CD14-positive monocyte (primary cell): ENCODE data around the gene OR1F1. TPM values are rescaled to one million over a fixed set of nuclear protein-coding genes. Genes with fewer than 3 reads are reported as not detected.
A peak's percentile ranks its signal among the peaks of the same experiment; 100 is the strongest.
"Not testable (repeated sequence)": the region's sequence is repeated elsewhere in the genome, so short reads cannot be mapped to it uniquely, and the experiment has no call there.

Experiments used
- DNase-seq, 3 donors: peaks; one replicate each; pipeline ENCODE4 v3.0.0-alpha.2; 2011 to 2022
- H2AFZ ChIP-seq: 2 replicates; pipeline ENCODE4 v1.6.0; 2012; ENCODE audit warnings: mild to moderate bottlenecking, low read depth, low read length, inconsistent platforms; ENCODE audit not compliant: insufficient read depth, poor library complexity, severe bottlenecking
- H3K27ac ChIP-seq, 2 donors: 1 replicate in 1 of 2; 2 replicates in 1 of 2; pipeline ENCODE4 v1.5.1; 2012 to 2013; ENCODE audit warnings: low read length in 2 of 2, control low read depth in 1 of 2, inconsistent platforms in 1 of 2, low read depth in 1 of 2, mild to moderate bottlenecking in 1 of 2
- H3K27me3 ChIP-seq, 2 donors: one replicate each; pipeline versions ENCODE4 v1.6.0 to v1.6.1; 2011 to 2013; ENCODE audit warnings: low read length in 2 of 2; ENCODE audit not compliant: control insufficient read depth in 2 of 2, insufficient read depth in 2 of 2
- H3K36me3 ChIP-seq, 2 donors: replicated peaks in 1 of 2; 1 replicate in 1 of 2; 2 replicates in 1 of 2; pipeline versions ENCODE4 v1.5.1 to v1.6.1; 2012 to 2013; ENCODE audit warnings: low read length in 2 of 2, control low read depth in 1 of 2, inconsistent platforms in 1 of 2, mild to moderate bottlenecking in 1 of 2; ENCODE audit not compliant: insufficient read depth in 2 of 2, control insufficient read depth in 1 of 2
- H3K4me1 ChIP-seq, 2 donors: 1 replicate in 1 of 2; 2 replicates in 1 of 2; pipeline versions ENCODE4 v1.5.1 to v1.6.1; 2012 to 2013; ENCODE audit warnings: low read length in 2 of 2, control low read depth in 1 of 2, inconsistent platforms in 1 of 2, mild to moderate bottlenecking in 1 of 2, moderate library complexity in 1 of 2; ENCODE audit not compliant: insufficient read depth in 2 of 2, control insufficient read depth in 1 of 2
- H3K4me2 ChIP-seq: replicated peaks from 2 replicates; pipeline ENCODE3; 2012; ENCODE audit warnings: low read length, moderate library complexity, mild to moderate bottlenecking; ENCODE audit not compliant: poor library complexity, severe bottlenecking; ENCODE audit errors: extremely low read depth
- H3K4me3 ChIP-seq, 3 experiments: fragments of 200-600 bp in 1 of 3; sonication (generic) in 1 of 3; replicated peaks in 1 of 3; 1 replicate in 2 of 3; 2 replicates in 1 of 3; pipeline ENCODE4 v1.5.1; 2011 to 2013; ENCODE audit warnings: low read length in 3 of 3, mild to moderate bottlenecking in 3 of 3, control low read depth in 2 of 3, low read depth in 2 of 3, inconsistent platforms in 1 of 3, moderate library complexity in 1 of 3
- H3K79me2 ChIP-seq: 2 replicates; pipeline ENCODE4 v1.6.0; 2012; ENCODE audit warnings: mild to moderate bottlenecking, control low read depth, inconsistent platforms, low read length, moderate library complexity; ENCODE audit not compliant: insufficient read depth
- H3K9ac ChIP-seq: 2 replicates; pipeline ENCODE4 v1.6.0; 2017; ENCODE audit warnings: low read length, mild to moderate bottlenecking; ENCODE audit not compliant: insufficient read depth, poor library complexity, severe bottlenecking
- H3K9me3 ChIP-seq, 2 donors: replicated peaks in 1 of 2; 1 replicate in 1 of 2; 2 replicates in 1 of 2; pipeline versions ENCODE4 v1.5.1 to v1.6.1; 2012 to 2013; ENCODE audit warnings: low read length in 2 of 2, control low read depth in 1 of 2; ENCODE audit not compliant: control insufficient read depth in 1 of 2, insufficient read depth in 1 of 2
- H4K20me1 ChIP-seq: 2 replicates; pipeline ENCODE4 v1.6.0; 2012; ENCODE audit warnings: mild to moderate bottlenecking, low read length, control low read depth, moderate library complexity; ENCODE audit not compliant: insufficient read depth
- H3K27ac Mint-ChIP-seq, 7 donors: one replicate each; pipeline ENCODE4 v1.8.0; 2020; ENCODE audit warnings: mild to moderate bottlenecking in 7 of 7, mixed read lengths in 7 of 7, moderate library complexity in 6 of 7, inconsistent platforms in 2 of 7
- H3K27me3 Mint-ChIP-seq, 3 donors: one replicate each; pipeline ENCODE4 v1.8.0; 2021 to 2022; ENCODE audit warnings: low read depth in 3 of 3, mild to moderate bottlenecking in 3 of 3, mixed read lengths in 3 of 3, moderate library complexity in 3 of 3, inconsistent platforms in 1 of 3
- H3K36me3 Mint-ChIP-seq, 2 donors: one replicate each; pipeline ENCODE4 v1.8.0; 2020; ENCODE audit warnings: mixed read lengths in 2 of 2, inconsistent platforms in 1 of 2, mild to moderate bottlenecking in 1 of 2
- H3K4me1 Mint-ChIP-seq: one replicate; pipeline ENCODE4 v1.8.0; 2020; ENCODE audit warnings: mild to moderate bottlenecking, mixed read lengths
- H3K4me3 Mint-ChIP-seq, 2 donors: one replicate each; pipeline ENCODE4 v1.8.0; 2020; ENCODE audit warnings: mild to moderate bottlenecking in 2 of 2, mixed read lengths in 2 of 2, moderate library complexity in 1 of 2
- H3K9me3 Mint-ChIP-seq, 7 donors: one replicate each; pipeline ENCODE4 v1.8.0; 2020 to 2022; ENCODE audit warnings: mixed read lengths in 7 of 7, mild to moderate bottlenecking in 6 of 7, moderate library complexity in 6 of 7, inconsistent platforms in 2 of 7
- WGBS: methylation state at CpG from one replicate; pipeline ENCODE4 v1.1.5; 2013; ENCODE audit warnings: missing lambda C conversion rate; ENCODE audit not compliant: insufficient coverage; 5-methylcytosine and 5-hydroxymethylcytosine counted together
- intact Hi-C, 2 donors: fragments of 100-400 bp; cut with micrococcal nuclease; formaldehyde crosslinking; loops; one replicate each; pipeline versions ENCODE4 v1.15.0 to v1.15.1; 2023
- polyA plus RNA-seq, 3 donors: library from polyadenylated mRNA; depleted of rRNA in 1 of 3; unstranded in 2 of 3; stranded (reverse) in 1 of 3; fragments of 300-500 nt in 2 of 3; fragments of >200 nt in 1 of 3; fragmentation: Illumina TruSeq in 2 of 3; gene quantifications; 1 replicate in 2 of 3; 2 replicates in 1 of 3; pipeline ENCODE4 v1.2.3, GENCODE V29; 2012 to 2021
- TF ChIP-seq, protein P1 (sequence below): fragments of 200-600 bp; IDR thresholded peaks from one replicate; pipeline ENCODE4 v1.8.0; 2022; ENCODE audit warnings: antibody characterized with exemption, mild to moderate bottlenecking

The OR1F1 gene
- polyA plus RNA-seq, 3 donors = not detected

DNA sequence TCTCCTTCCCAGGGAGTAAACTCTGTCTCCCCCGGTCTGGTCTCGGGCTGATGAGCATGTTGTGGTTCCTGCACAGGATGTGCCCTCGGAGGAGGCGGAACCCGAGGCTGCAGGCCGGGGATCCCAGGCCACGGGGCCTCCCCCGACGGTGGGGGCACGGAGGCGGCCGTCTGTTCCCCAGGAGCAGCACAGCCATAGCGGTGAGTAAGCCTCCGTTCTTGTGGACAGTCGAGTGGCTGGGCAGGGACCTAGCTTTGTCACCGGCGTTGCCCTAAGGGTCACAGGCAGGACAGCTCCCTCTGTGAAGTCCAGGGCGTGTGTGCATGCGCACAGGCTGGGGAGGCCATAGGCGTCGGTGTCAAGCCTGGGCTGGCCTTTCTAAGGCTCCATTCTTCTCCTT lies 49.7 kb upstream of the OR1F1 start:
- H3K9me3 Mint-ChIP-seq = no peaks in the 10 kb centered on the region
- H2AFZ ChIP-seq = no peak overlapping the region
- H3K36me3 Mint-ChIP-seq = peaks cover 47 to 61% of the 10 kb centered on the region in 2 donors
- H4K20me1 ChIP-seq = peaks cover 4% of the 10 kb centered on the region
- peaks cover 17 to 23% of the 10 kb centered on the region in 2 donors for H3K4me1 ChIP-seq
- no peak overlapping the region for H3K27ac ChIP-seq
- H3K27me3 Mint-ChIP-seq = peaks cover 0 to 2% (median 2%) of the 10 kb centered on the region in 3 donors
- intact Hi-C loops = no loop called here
- 86% methylated on average over 19 of the region's 21 CpGs for WGBS
- peaks cover 42 to 64% of the 10 kb centered on the region in 2 donors for H3K36me3 ChIP-seq
- no peak overlapping the region for H3K4me3 Mint-ChIP-seq
- TF ChIP-seq, protein P1, sequence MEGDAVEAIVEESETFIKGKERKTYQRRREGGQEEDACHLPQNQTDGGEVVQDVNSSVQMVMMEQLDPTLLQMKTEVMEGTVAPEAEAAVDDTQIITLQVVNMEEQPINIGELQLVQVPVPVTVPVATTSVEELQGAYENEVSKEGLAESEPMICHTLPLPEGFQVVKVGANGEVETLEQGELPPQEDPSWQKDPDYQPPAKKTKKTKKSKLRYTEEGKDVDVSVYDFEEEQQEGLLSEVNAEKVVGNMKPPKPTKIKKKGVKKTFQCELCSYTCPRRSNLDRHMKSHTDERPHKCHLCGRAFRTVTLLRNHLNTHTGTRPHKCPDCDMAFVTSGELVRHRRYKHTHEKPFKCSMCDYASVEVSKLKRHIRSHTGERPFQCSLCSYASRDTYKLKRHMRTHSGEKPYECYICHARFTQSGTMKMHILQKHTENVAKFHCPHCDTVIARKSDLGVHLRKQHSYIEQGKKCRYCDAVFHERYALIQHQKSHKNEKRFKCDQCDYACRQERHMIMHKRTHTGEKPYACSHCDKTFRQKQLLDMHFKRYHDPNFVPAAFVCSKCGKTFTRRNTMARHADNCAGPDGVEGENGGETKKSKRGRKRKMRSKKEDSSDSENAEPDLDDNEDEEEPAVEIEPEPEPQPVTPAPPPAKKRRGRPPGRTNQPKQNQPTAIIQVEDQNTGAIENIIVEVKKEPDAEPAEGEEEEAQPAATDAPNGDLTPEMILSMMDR = no peak
- no peak for DNase-seq
- no peak overlapping the region for H3K9ac ChIP-seq
- peaks cover 29% of the 10 kb centered on the region for H3K79me2 ChIP-seq
- H3K4me2 ChIP-seq = no peak overlapping the region
- H3K4me3 ChIP-seq = no peak overlapping the region
- H3K4me1 Mint-ChIP-seq = peaks cover 20% of the 10 kb centered on the region
- no peak overlapping the region for H3K27ac Mint-ChIP-seq
- H3K9me3 ChIP-seq = no peaks in the 10 kb centered on the region
- H3K27me3 ChIP-seq = no peaks in the 10 kb centered on the region

DNA sequence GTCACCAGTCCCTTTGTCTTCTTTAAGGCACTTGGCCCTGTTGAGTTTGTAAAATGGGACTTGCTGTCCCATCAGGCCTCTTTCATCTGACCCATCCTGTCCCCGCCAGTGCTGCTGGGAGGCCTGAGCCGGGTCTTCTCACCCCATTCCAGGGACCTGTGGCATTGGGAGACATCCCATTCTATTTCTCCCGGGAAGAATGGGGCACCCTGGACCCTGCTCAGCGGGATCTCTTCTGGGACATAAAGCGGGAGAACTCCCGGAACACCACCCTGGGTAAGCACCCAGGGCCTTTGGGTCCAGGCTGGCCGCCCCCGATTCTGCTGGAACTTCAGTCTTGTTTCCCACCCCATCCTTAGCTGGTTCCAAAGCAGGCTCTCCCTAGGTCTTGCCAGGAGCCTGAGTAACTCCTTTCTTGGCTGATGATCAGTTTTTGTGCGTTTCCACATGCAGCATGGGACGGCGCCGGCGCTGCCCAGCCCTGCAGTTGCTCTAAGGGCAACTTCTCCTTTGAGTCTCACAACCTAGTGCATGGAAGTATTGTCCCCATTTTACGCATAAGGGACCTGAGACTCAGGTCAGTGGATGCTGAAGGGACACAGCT lies 49.1 kb upstream of the OR1F1 start:
- H3K4me3 Mint-ChIP-seq = peak overlapping the region in 1 of 2 donors; percentile 35
- H3K79me2 ChIP-seq = peaks cover 26% of the 10 kb centered on the region
- H3K4me3 ChIP-seq = no peak overlapping the region
- H2AFZ ChIP-seq = no peak overlapping the region
- TF ChIP-seq, protein P1 = no peak
- H3K27ac Mint-ChIP-seq = peak overlapping the region in 2 of 7 donors; percentile 46 to 62
- peaks cover 2 to 3% (median 2%) of the 10 kb centered on the region in 3 donors for H3K27me3 Mint-ChIP-seq
- peaks cover 47 to 63% of the 10 kb centered on the region in 2 donors for H3K36me3 Mint-ChIP-seq
- H3K36me3 ChIP-seq = peaks cover 42 to 64% of the 10 kb centered on the region in 2 donors
- peaks cover 4% of the 10 kb centered on the region for H4K20me1 ChIP-seq
- peaks cover 14 to 19% of the 10 kb centered on the region in 2 donors for H3K4me1 ChIP-seq
- no peak for DNase-seq
- no peak overlapping the region for H3K4me2 ChIP-seq
- peaks cover 17% of the 10 kb centered on the region for H3K4me1 Mint-ChIP-seq
- intact Hi-C loops = no loop called here
- H3K9me3 Mint-ChIP-seq = no peaks in the 10 kb centered on the region
- 97% methylated on average over 13 of the region's 14 CpGs for WGBS
- H3K27me3 ChIP-seq = no peaks in the 10 kb centered on the region
- H3K9me3 ChIP-seq = no peaks in the 10 kb centered on the region
- no peak overlapping the region for H3K9ac ChIP-seq
- H3K27ac ChIP-seq = no peak overlapping the region

DNA sequence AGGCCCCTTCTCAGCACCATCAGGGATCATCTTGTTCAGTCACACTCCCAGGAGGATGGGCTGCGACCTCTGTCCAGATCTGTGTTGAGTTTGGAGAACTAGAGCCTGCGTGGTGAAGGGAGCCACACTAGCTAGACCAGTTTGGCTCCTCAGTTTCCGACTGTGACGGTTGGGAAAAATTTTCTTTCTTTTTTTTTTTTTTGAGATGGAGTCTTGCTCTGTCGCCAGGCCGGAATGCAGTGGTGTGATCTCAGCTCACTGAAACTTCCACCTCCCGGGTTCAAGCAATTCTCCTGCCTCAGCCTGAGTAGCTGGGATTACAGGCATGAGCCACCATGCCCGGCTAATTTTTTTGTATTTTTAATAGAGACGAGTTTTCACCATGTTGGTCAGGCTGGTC lies 48.4 kb upstream of the OR1F1 start:
- H4K20me1 ChIP-seq, H3K27me3 ChIP-seq, H3K27ac ChIP-seq, H2AFZ ChIP-seq, intact Hi-C loops, H3K27ac Mint-ChIP-seq, DNase-seq, H3K4me3 ChIP-seq, H3K9ac ChIP-seq, H3K9me3 ChIP-seq, H3K9me3 Mint-ChIP-seq, H3K27me3 Mint-ChIP-seq, H3K4me3 Mint-ChIP-seq, H3K4me2 ChIP-seq: not testable (repeated sequence)
- 100% methylated on average over 4 of the region's 9 CpGs for WGBS
- H3K36me3 ChIP-seq = peaks cover 42 to 64% of the 10 kb centered on the region in 2 donors
- peaks cover 19% of the 10 kb centered on the region for H3K79me2 ChIP-seq
- H3K4me1 Mint-ChIP-seq = peaks cover 13% of the 10 kb centered on the region
- H3K36me3 Mint-ChIP-seq = peaks cover 47 to 63% of the 10 kb centered on the region in 2 donors
- peaks cover 9 to 13% of the 10 kb centered on the region in 2 donors for H3K4me1 ChIP-seq
